Rectal smooth muscle tissue (tissue), 1 donor: ENCODE measurements around the gene CD74.

Experiments used
- H3K27ac ChIP-seq: one replicate; pipeline ENCODE4 v1.7.0; 2013; ENCODE audit warnings: low read depth, low read length, inconsistent platforms
- H3K27me3 ChIP-seq: one replicate; pipeline ENCODE4 v1.7.0; 2013; ENCODE audit warnings: low read length; ENCODE audit not compliant: control insufficient read depth, insufficient read depth
- H3K36me3 ChIP-seq: one replicate; pipeline ENCODE4 v1.7.0; 2013; ENCODE audit warnings: low read length; ENCODE audit not compliant: control insufficient read depth, insufficient read depth
- H3K4me1 ChIP-seq: one replicate; pipeline ENCODE4 v1.7.0; 2013; ENCODE audit warnings: low read length; ENCODE audit not compliant: control insufficient read depth, insufficient read depth
- H3K4me3 ChIP-seq: one replicate; pipeline ENCODE4 v1.7.0; 2013; ENCODE audit warnings: low read length
- H3K9ac ChIP-seq: one replicate; pipeline ENCODE4 v1.7.0; 2013; ENCODE audit warnings: low read length

Gene CD74

DNA sequence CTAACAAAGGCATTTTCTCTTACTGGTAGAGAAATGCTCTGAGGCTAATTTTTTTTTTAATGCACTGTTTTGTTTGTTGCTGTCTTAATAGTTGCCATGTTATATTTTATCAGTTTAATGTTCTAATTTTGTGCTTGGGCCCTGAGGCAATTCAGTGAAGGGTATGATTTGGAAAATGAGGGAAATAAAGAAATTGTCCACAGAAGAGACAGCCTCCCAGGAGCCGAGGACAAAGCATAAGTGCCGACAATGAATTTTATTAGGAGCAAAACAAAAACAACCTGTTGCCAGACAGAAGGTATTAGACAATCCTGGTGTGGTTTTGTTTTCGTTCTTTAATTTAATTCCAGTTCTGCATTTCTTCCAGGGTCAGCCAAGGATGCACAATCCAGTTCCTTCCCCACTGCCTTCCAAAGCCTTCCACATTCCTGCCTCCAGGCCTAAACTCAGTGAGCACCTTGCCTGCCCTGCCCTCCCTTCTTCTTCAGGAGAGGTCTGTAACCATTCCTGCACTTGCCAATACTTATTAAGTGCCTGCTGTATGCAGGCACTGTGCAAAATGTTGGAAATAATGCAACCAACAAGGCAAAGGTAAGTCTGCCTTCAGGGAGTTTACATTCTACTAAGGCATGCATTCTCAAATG, 59.6 kb downstream of the CD74 start:
- Histone ChIP-seq H3K4me3 (no peak overlapping the region), H3K9ac (no peak overlapping the region), H3K4me1 (peaks cover 4% of the 10 kb centered on the region), H3K27ac (no peak overlapping the region), H3K36me3 (no peaks in the 10 kb centered on the region), H3K27me3 (no peaks in the 10 kb centered on the region)

DNA sequence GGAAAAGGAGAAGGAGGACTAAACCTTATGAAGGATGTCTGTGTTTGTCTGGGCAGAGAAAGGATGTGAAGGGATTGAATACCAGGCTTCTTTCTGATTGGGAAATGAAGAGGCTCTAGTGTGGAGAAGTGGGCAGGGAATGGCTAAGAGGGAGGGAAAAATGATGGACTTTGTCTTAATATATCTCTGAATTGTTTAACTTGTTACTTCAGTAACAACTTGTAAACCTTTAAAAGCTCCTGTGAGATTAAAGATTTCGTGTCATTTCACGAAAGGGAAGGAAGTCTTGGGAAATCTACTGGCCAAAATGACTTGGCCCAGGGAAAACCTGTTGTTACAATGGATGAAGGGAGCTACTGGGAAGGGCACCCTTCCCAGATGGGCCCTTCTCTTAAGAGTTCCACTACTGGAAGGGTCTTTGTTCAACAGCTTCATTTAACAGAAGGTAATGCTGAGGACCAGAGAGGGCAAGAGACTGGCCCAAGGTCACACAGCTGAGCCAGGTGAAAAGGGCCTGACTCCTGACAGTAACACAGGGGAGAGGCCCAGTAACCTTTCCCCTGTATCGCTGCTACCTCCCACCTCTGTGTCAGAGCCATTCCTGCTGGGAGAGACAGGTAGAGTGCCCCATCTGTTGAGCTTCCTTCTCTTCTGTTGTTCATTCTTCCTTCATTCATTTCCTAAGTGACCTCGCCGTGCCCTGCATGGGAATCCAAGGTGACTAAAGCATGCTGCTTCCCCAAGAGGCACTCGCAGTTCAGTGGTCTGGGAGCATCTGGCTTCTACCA, 60.3 kb downstream of the CD74 start:
- Histone ChIP-seq H3K4me3 (no peak overlapping the region), H3K36me3 (no peaks in the 10 kb centered on the region), H3K27me3 (no peaks in the 10 kb centered on the region), H3K9ac (no peak overlapping the region), H3K27ac (no peak overlapping the region), H3K4me1 (peaks cover 4% of the 10 kb centered on the region)
